ENCODE data around the gene RHOB.

Gene RHOB

DNA sequence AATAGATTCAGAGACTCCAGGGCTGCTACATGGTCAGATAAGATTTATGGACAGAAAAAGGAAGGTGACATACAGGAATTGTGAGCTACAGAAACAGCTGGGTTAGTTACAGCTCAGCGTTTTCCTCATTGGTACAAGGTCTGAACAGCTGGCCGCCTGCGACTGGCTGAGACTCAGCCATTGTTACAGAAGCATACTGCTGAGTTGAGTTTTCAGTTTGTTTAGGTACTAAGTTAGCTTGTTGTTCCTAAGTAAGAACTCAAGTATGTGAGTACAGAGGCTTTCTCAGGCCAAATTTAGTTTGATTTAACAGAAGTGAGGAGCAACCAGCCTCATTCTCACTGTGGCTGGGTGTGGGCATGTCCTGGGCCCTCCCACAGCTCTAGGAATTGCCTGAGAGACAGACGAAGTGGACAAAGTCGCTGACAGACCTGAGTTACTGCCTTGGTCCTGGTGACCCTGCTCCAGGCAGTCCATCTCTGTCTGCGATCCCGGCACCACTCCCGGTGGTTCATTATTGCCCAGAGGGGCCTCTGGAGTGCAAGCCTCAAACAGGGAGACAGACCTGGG lies 27.8 kb upstream of the RHOB start:
- Histone ChIP-seq H3K4me3 (ENCODE audit: low read depth in 1 of 2, low read length in 1 of 2) (no peak overlapping the region), H3K4me1 (ENCODE audit: control insufficient read depth in 1 of 2, insufficient read depth in 1 of 2, low read depth in 1 of 2, low read length in 1 of 2) (peaks cover 16 to 28% of the 10 kb centered on the region in 2 experiments), H3K36me3 (no peaks in the 10 kb centered on the region), H3K9me3 (no peaks in the 10 kb centered on the region), H3K27ac (peak overlapping the region; percentile 27), H3K27me3 (no peaks in the 10 kb centered on the region)
- TF ChIP-seq, protein P1, sequence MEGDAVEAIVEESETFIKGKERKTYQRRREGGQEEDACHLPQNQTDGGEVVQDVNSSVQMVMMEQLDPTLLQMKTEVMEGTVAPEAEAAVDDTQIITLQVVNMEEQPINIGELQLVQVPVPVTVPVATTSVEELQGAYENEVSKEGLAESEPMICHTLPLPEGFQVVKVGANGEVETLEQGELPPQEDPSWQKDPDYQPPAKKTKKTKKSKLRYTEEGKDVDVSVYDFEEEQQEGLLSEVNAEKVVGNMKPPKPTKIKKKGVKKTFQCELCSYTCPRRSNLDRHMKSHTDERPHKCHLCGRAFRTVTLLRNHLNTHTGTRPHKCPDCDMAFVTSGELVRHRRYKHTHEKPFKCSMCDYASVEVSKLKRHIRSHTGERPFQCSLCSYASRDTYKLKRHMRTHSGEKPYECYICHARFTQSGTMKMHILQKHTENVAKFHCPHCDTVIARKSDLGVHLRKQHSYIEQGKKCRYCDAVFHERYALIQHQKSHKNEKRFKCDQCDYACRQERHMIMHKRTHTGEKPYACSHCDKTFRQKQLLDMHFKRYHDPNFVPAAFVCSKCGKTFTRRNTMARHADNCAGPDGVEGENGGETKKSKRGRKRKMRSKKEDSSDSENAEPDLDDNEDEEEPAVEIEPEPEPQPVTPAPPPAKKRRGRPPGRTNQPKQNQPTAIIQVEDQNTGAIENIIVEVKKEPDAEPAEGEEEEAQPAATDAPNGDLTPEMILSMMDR (IDR thresholded peaks at IDR 0.05), result no peak

GRCh38 chr2:20419752-20420151 lies 27.1 kb upstream of the RHOB start:
- H3K9me3 ChIP-seq, result no peaks in the 10 kb centered on the region
- H3K36me3 ChIP-seq, result no peaks in the 10 kb centered on the region
- H3K4me3 ChIP-seq (ENCODE audit: low read depth in 1 of 2, low read length in 1 of 2), result no peak overlapping the region
- H3K4me1 ChIP-seq (ENCODE audit: control insufficient read depth in 1 of 2, insufficient read depth in 1 of 2, low read depth in 1 of 2, low read length in 1 of 2), result peaks cover 22 to 31% of the 10 kb centered on the region in 2 experiments
- no peak overlapping the region for H3K27ac ChIP-seq
- no peaks in the 10 kb centered on the region for H3K27me3 ChIP-seq
- TF ChIP-seq, protein P1 (IDR thresholded peaks at IDR 0.05), result no peak

GRCh38 chr2:20421336-20421987 lies 25.4 kb upstream of the RHOB start:
- H3K27me3 ChIP-seq, result no peaks in the 10 kb centered on the region
- peak overlapping the region; percentile 23 for H3K27ac ChIP-seq
- TF ChIP-seq, protein P1 (IDR thresholded peaks at IDR 0.05), result no peak
- peaks cover 39 to 48% of the 10 kb centered on the region in 2 experiments for H3K4me1 ChIP-seq (ENCODE audit: control insufficient read depth in 1 of 2, insufficient read depth in 1 of 2, low read depth in 1 of 2, low read length in 1 of 2)
- no peak overlapping the region for H3K4me3 ChIP-seq (ENCODE audit: low read depth in 1 of 2, low read length in 1 of 2)
- H3K9me3 ChIP-seq, result no peaks in the 10 kb centered on the region
- no peaks in the 10 kb centered on the region for H3K36me3 ChIP-seq

DNA sequence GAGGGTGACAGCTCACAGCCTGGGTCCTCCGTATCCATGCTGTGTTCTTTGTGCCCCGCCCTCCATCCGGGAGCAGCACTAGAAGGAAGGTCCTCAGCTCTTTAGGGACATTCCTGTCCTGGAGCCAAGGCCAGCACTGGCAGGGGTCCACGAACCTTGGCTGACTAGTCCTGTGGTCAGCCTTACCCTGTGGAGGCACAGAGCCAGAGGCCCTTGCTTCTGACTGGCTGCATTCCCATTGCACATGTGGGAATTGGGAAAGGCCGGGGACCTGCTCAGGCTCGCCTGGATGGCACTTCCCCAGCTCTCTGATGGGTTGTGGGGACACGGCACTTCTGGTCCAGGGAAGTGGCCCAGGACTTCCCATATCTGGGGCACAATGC lies 24.9 kb upstream of the RHOB start:
- Histone ChIP-seq H3K36me3 (no peaks in the 10 kb centered on the region), H3K9me3 (no peaks in the 10 kb centered on the region), H3K27me3 (no peaks in the 10 kb centered on the region), H3K4me3 (ENCODE audit: low read depth in 1 of 2, low read length in 1 of 2) (no peak overlapping the region), H3K4me1 (ENCODE audit: control insufficient read depth in 1 of 2, insufficient read depth in 1 of 2, low read depth in 1 of 2, low read length in 1 of 2) (peaks cover 39 to 51% of the 10 kb centered on the region in 2 experiments), H3K27ac (peak overlapping the region; percentile 94)
- TF ChIP-seq, protein P1 (IDR thresholded peaks at IDR 0.05), result no peak

DNA sequence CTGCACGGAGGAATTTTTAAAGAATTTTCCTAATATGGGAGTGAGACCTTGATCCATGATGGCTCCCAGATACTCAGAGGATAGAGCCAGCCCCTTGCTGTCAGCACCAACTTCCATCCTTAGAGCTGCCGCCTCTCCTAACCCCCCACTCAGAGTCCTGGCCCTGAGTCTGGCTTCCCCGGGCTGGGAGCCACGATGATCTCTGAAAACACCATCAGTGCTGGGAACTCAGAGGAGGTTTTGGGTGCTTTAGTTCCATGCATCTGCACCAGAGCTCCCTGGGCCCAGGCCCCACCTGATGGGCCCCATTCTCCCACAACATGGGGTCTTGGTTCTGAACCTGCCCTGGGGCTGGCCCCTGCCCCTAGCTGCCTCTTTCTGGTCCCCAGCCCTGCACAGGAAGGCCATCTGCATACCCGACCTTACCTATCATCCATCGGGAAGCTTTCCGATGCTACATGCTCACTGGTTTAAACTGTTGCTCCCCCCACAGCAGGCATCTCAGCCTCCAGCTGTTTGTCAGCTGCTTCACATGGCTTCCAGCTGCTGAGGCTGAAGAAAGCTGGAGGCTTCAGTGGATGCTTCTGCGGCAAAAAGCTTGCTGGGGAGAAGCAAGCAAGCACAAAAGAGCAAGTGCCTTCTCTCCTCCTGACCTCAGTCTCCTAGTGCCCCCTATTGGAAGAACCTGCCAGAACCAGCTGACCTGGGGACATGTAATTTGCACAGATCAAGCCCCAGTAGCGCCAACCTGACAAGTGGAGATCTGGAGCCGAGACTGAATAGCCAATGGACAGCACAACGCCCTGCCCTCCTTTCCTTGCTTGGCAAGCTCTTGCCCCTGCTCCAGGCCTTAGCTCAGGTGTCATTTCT lies 24.2 kb upstream of the RHOB start:
- TF ChIP-seq, protein P1 (IDR thresholded peaks at IDR 0.05), result peak; percentile 39
- H3K4me3 ChIP-seq (ENCODE audit: low read depth in 1 of 2, low read length in 1 of 2), result peak overlapping the region; percentile 56 to 68
- H3K27ac ChIP-seq, result peak overlapping the region; percentile 94
- H3K27me3 ChIP-seq, result no peaks in the 10 kb centered on the region
- peaks cover 39 to 51% of the 10 kb centered on the region in 2 experiments for H3K4me1 ChIP-seq (ENCODE audit: control insufficient read depth in 1 of 2, insufficient read depth in 1 of 2, low read depth in 1 of 2, low read length in 1 of 2)
- H3K9me3 ChIP-seq, result no peaks in the 10 kb centered on the region
- H3K36me3 ChIP-seq, result no peaks in the 10 kb centered on the region

Data from neutrophil (primary cell).